Measurements from ENCODE around the gene ZNF189.

Gene ZNF189

DNA sequence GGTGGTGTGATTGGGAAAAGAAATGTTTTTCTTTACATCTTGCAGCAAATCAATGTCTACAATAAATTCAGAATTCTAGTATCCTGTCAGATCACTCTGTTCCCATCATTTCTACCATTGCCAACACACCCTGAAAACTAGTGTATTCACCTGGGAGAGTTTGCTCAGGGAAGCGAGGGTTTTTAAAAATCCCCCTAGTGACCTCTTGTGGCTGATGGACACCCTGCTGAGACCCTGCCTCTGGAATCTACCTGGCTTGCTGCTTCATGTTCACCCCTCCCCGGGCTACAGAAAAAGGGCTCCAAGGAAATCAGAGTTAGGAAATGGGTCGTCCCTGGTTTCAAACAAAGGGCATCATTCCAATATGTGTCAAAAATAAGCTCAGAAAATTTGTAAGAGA is 58.4 kb downstream of the ZNF189 start:
- Histone ChIP-seq H3K4me2 (no peak overlapping the region), H3K36me3 (ENCODE audit: insufficient read depth) (no peaks in the 10 kb centered on the region), H4K20me1 (ENCODE audit: insufficient read depth) (no peaks in the 10 kb centered on the region), H3K4me3 (IDR thresholded peaks at IDR 0.05; ENCODE audit: insufficient read depth, low read depth, low read length) (no peak overlapping the region), H3K9ac (no peak overlapping the region), H3K27me3 (ENCODE audit: insufficient read depth, low read depth) (no peaks in the 10 kb centered on the region), H3K27ac (no peak overlapping the region), H3K79me2 (ENCODE audit: insufficient read depth, low read depth) (no peaks in the 10 kb centered on the region), H2AFZ (ENCODE audit: low read depth) (no peak overlapping the region), H3K4me1 (ENCODE audit: low read depth, poor library complexity, severe bottlenecking) (no peaks in the 10 kb centered on the region)
- no peak for TF ChIP-seq CTCF (conservative IDR thresholded peaks at IDR 0.05; ENCODE audit: low read depth, low read length)

- Histone ChIP-seq H4K20me1 (ENCODE audit: insufficient read depth) (no peaks in the 10 kb centered on the region), H3K4me1 (ENCODE audit: low read depth, poor library complexity, severe bottlenecking) (no peaks in the 10 kb centered on the region), H3K4me3 (IDR thresholded peaks at IDR 0.05; ENCODE audit: insufficient read depth, low read depth, low read length) (no peak overlapping the region), H3K27me3 (ENCODE audit: insufficient read depth, low read depth) (no peaks in the 10 kb centered on the region), H3K27ac (no peak overlapping the region), H3K36me3 (ENCODE audit: insufficient read depth) (no peaks in the 10 kb centered on the region), H3K9ac (no peak overlapping the region), H3K4me2 (no peak overlapping the region), H3K79me2 (ENCODE audit: insufficient read depth, low read depth) (no peaks in the 10 kb centered on the region), H2AFZ (ENCODE audit: low read depth) (no peak overlapping the region)
- peak; percentile 64 for TF ChIP-seq CTCF (conservative IDR thresholded peaks at IDR 0.05; ENCODE audit: low read depth, low read length)
Measured at GRCh38 chr9:101458963-101459631, 60.4 kb downstream of the ZNF189 start.
